GM18907 (cell line): Measurements from ENCODE around the gene KIF4A.

ENCODE experiments used
- ATAC-seq: cut with Tn5 transposase; IDR thresholded peaks from one replicate; pipeline ENCODE4 v1.9.1; 2021; ENCODE audit warnings: mild to moderate bottlenecking, moderate library complexity; ENCODE audit not compliant: unreplicated experiment

KIF4A gene

DNA sequence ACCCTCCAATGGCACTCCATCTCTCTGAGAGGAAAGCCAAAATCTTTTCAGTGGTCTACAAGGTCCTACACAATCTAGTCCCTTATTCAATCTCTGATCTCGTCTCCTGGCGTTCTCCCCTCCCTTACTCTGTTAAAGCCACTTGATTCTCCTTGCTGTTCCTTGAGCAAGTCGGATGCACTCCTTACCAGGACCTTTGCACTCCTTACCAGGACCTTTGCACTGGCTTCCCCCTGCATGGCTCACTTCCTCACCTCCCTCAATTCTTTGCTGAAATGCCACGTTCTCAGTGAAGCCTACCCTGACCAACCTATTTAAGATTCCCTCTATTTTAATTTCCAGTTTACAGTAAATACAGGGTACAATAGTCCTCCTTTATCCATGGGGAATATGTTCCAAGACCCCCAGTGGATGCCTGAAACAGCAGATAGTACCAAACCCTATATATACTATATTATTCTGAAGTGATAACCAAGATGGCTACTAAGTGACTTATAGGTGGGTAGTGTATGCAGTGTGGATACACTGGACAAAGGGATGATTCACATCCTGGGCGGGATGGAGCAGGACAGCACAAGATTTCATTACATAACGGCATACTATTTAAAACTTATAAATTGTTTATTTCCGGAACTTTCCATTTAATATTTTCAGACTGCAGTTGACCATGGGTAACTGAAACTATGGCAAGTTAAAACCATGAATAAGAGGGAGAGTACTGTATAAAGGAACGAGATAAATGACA lies 148.2 kb downstream of the KIF4A start:
- ATAC-seq: no peak

DNA sequence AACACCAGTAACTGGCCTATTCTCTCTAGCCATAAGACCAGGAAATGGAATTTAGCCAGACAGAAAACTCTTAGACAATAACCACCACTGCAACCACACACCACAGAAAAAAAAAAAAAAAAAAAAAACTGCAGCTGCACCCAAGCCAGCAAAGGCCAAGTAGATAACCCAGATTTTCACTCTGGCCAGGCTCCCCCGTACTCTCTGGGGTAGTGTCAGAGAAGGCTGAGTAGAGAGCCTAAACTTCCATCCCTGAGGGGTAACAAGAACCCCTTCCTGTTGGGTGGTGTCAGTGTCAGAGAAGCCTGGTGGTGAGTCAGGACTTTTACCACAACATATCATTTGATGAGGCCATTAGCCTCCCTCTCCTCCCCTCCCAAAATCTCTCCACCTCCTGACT lies 149.1 kb downstream of the KIF4A start:
- ATAC-seq: no peak

DNA sequence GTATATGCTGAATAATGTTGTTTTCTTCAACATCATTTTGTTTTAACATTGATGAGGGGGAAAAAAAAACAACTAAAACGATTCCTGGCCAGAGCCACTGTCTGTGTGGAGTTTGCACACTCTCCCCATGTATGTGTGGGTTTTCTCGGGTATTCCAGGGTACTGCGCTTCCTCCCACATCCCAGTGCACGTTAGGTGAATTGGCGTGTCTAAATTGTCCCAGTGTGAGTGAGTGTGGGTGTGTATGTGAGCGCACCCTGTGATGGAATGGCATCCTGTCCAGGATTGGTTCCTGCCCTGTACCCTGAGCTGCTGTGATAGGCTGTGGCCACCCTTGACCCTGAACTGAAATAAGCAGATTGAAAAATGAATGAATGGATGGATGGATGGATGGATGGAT lies 152.3 kb downstream of the KIF4A start:
- ATAC-seq: no peak

DNA sequence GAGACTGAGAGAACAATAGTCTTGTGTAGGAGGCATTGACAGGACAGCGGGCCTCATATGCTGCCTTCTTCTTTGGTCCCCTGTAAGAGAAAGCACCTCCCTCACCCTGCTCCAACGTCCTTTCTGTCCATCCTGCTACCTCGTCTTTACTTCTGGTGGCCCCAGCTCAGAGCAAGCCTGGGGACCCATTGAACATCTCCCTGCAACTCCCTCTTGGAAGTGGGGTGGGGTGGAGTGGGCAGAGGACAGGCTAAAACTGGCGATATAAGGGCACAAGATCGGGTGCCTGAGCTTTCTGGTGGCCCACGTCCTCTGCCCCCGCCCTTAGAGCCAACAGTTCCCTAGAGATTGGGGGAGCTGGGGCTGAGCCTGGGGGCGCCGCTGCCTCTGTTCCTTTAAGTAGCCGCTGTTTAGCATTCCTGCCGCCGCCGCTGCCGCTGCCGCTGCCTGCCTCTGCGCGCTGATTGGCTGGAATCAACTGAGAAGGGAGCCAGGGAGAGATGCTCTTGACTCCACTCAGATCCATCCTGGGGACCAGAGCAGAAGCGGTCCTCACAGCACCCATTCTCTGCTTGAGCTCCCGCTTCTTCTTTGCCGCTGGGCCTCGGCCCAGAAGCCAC lies 154.5 kb downstream of the KIF4A start, which contains the start of gene DLG3:
Gene DLG3, plus strand, starts transcription at position 510 of the 620 bp plus-strand sequence. CDS start 367 bp downstream, outside the sequence.
- no peak for ATAC-seq

- no peak for ATAC-seq
Observed at GRCh38 chrX:70444946-70445656, 155.2 kb downstream of the KIF4A start.

- ATAC-seq: no peak
Observed at GRCh38 chrX:70445951-70446350, 156.0 kb downstream of the KIF4A start.

GRCh38 chrX:70446380-70447350 lies 156.8 kb downstream of the KIF4A start:
- no peak for ATAC-seq

GRCh38 chrX:70449457-70449966 lies 159.6 kb downstream of the KIF4A start:
- ATAC-seq: no peak

- peak; percentile 50 for ATAC-seq
Observed at GRCh38 chrX:70452143-70452733, 162.3 kb downstream of the KIF4A start.

DNA sequence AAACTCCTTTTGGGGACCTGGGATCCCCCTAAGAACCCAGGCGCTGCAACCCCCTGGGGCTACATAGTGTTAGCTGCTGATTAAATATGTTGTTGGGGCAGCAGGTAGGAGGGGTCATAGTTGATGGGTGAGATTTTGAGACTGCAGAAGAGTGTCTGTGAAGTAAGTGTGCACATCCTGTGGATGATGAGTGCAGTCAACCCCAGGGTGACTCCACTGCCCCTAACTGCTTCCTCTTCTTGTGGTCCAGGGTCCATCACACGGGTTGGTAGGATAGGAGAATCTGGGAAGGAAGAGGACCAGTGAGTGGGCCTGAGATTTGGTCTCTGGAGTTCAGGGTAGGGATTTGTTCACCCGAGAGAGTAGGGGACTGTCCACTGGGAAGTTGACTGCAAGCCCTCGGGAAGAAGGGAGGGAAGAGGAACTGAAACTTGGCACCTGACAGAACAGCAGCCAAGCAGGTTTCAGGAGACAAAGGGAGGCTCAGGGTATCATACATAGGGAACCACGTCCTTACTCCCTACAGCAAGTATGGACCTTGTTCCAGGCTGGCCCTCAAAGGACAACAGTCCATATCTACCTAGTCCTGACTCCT lies 163.2 kb downstream of the KIF4A start:
- no peak for ATAC-seq

- peak; percentile 60 for ATAC-seq
Observed at GRCh38 chrX:70454441-70455365, 164.8 kb downstream of the KIF4A start.

- ATAC-seq: no peak
Observed at GRCh38 chrX:70455366-70456202, 165.7 kb downstream of the KIF4A start.

DNA sequence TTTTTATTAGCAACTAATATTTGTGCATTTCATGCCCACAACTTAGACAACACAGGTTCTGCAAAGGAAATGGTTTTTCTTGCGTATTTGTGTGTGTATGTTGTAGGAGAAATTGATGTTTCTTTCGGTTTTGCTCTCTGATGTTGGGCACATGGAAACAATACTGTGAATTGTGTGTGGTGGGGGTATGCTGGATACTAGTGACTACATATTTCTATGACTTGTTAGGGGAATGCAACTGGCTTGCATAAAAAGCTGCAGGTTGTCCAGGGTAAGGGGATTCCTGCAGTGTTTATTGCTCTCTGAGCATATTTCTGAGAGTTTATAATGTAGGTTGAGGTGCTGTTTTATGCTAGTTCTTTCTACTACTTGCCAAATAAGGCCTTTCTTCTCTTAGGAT lies 166.4 kb downstream of the KIF4A start:
- ATAC-seq: no peak

- ATAC-seq: no peak
Observed at GRCh38 chrX:70461026-70461425, 171.1 kb downstream of the KIF4A start.

- no peak for ATAC-seq
Observed at GRCh38 chrX:70464051-70464450, 174.1 kb downstream of the KIF4A start.

GRCh38 chrX:70466968-70467367 lies 177.1 kb downstream of the KIF4A start:
- no peak for ATAC-seq

GRCh38 chrX:70468709-70469108 lies 178.8 kb downstream of the KIF4A start:
- ATAC-seq: no peak
